ENCODE results near the gene PLAGL1. TPM values are rescaled to one million over a fixed set of nuclear protein-coding genes. Genes with fewer than 3 reads are reported as not detected.

The PLAGL1 gene
- total and polyA plus RNA-seq, 11 donors, result 6.6 to 27.3 (median 9.5) TPM

DNA sequence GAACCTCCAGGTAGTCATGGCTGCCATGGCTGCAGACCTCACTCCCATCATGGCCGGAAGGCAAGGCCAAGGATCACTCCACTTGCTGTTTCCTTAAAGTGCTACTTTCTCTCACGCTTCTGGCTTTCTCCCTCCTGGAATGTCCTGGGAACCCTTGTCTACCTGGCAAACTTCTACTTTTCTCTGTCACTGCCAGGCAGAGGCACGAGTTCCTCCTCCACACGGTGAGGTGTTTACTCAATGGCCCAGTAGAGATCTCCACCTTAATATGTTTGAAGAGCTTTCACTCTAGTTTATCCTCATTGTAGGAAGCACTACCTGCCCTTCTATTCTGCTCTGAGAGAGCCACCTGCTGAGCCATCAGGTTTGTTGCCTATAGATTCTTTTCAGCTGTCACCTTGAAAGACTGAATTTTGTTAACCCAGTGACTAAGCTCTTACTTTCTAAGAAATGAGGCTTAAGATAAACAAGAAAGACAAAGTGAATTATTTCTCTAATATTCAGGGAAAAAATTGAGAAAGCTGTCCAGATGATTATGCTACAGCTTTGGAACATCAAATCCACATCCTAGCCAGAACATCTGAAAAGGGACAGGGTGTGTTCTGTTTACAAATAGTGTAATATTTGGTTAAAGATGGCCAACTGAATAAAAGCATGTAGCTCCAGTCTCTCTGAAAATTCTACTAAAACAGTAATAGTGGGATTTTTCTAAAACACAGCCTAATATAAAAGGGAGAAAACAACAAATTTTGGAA lies 54.9 kb downstream of the PLAGL1 start:
- no peaks in the 10 kb centered on the region for H3K4me1 ChIP-seq
- 91 to 93% (median 92%) methylated on average over 4 of the region's 4 CpGs for WGBS, 4 donors
- no peaks in the 10 kb centered on the region for H3K9me3 ChIP-seq
- ATAC-seq (no peak), DNase-seq (no peak)
- H3K36me3 ChIP-seq, result peaks cover 0 to 17% (median 0%) of the 10 kb centered on the region in 9 donors
- no peak overlapping the region for H3K4me3 ChIP-seq
- intact Hi-C loops (cut with DNase I), result loop anchor here in 1 of 10 donors (10.0 kb wide), 1 partner anchor 52 kb away; the partner anchor contains the start of gene PLAGL1
- H3K27ac ChIP-seq, result no peak overlapping the region
- no peaks in the 10 kb centered on the region for H3K27me3 ChIP-seq
- TF ChIP-seq CTCF (IDR thresholded peaks at IDR 0.05) (no peak), POLR2A (IDR thresholded peaks at IDR 0.05) (no peak)

DNA sequence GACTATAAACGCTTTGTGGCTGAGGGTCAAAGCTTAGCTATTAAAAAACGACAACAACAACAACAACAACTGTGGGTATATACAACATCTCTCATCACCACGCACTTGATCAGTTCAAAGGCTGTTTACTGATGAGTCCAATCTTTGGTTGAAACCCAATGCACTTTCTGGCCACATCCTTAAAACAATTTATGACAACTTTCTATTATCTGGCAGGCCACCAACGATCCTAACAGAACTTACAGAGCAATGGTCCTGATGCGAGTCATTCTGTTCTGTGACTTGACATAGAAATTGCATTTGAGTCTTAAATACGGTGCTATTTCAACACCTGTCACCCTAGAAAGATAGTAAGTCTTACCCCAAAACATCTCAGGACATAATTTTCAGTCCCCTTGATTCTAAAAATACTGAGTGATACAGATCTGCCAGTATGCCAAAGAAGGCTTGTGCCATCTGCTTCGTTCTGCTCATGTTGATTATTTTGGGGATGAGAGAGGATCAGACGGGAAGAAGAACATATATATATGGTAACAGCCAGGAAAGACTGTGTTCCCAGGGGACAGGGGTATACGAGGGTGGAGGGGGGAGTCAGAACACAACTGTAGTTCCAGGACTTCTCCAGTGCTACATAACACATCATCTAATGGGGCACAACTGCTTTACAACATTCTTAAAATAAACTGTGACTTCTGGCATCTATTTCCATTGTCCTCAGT lies 55.8 kb downstream of the PLAGL1 start:
- Histone ChIP-seq H3K27ac (no peak overlapping the region), H3K9me3 (peaks cover 0 to 7% (median 0%) of the 10 kb centered on the region in 12 donors), H3K4me3 (no peak overlapping the region), H3K27me3 (no peaks in the 10 kb centered on the region), H3K4me1 (no peaks in the 10 kb centered on the region), H3K36me3 (peaks cover 0 to 26% (median 8%) of the 10 kb centered on the region in 9 donors)
- intact Hi-C loops (cut with DNase I), result loop anchor here in 1 of 10 donors (10.0 kb wide), 1 partner anchor 53 kb away; the partner anchor contains the start of gene PLAGL1
- TF ChIP-seq CTCF (IDR thresholded peaks at IDR 0.05), result no peak
- no peak for TF ChIP-seq POLR2A (IDR thresholded peaks at IDR 0.05)
- ATAC-seq (no peak), DNase-seq (no peak)
- 85 to 88% (median 87%) methylated on average over 9 of the region's 9 CpGs for WGBS, 4 donors

DNA sequence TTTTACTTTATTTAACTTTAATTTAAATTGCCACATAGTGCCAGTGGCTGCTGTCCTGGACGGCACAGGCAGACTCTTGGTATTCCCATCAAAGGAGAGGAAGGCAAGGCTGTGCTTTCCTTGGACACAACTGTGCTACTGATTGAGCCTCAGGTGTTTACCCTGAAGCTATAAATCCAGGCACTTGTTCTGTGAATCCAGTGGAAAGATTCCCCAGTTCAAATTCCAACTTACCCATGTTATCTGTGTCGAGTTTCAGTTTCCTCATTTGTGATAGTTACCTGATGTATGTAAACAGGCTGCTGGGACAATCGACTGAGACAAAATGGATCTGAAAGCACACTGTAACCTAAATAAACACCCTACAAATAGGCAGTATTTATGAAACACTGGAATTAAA lies 57.2 kb downstream of the PLAGL1 start:
- Histone ChIP-seq H3K4me1 (no peaks in the 10 kb centered on the region), H3K4me3 (no peak overlapping the region), H3K27me3 (no peaks in the 10 kb centered on the region), H3K9me3 (peaks cover 0 to 11% (median 0%) of the 10 kb centered on the region in 12 donors), H3K36me3 (peaks cover 0 to 26% (median 8%) of the 10 kb centered on the region in 9 donors), H3K27ac (no peak overlapping the region)
- TF ChIP-seq POLR2A (IDR thresholded peaks at IDR 0.05) (no peak), CTCF (IDR thresholded peaks at IDR 0.05) (no peak)
- WGBS, 4 donors, result 52 to 69% (median 60%) methylated on average over 3 of the region's 3 CpGs
- intact Hi-C loops (cut with DNase I), result loop anchor here in 1 of 10 donors (10.0 kb wide), 1 partner anchor 54 kb away; the partner anchor contains the start of gene PLAGL1
- DNase-seq, result no peak
- no peak for ATAC-seq

DNA sequence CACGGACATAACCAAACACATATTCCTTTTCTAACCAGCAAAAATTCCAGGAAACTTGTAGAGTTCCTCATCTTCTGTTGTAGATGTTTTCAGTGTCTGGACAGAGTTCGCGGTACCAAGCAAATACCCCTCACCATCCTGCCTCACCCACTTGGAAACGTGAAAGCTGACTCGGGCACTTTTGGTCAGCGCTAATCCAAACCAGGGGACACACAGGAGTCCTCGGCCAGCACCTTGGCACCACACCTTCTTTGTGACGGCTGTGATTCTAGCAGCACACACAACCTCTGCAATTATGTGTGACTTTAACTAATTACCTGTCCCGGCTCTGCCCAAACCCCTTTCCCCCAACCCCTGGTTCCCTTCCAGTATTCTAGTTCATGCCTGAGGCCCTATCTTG lies 58.1 kb downstream of the PLAGL1 start:
- Histone ChIP-seq H3K36me3 (peaks cover 0 to 26% (median 8%) of the 10 kb centered on the region in 9 donors), H3K27me3 (no peaks in the 10 kb centered on the region), H3K4me1 (no peaks in the 10 kb centered on the region), H3K4me3 (no peak overlapping the region), H3K27ac (no peak overlapping the region), H3K9me3 (peaks cover 0 to 11% (median 0%) of the 10 kb centered on the region in 12 donors)
- DNase-seq, result no peak
- WGBS, 4 donors, result 85 to 90% (median 88%) methylated on average over 9 of the region's 9 CpGs
- no peak for TF ChIP-seq POLR2A (IDR thresholded peaks at IDR 0.05)
- TF ChIP-seq CTCF (IDR thresholded peaks at IDR 0.05), result no peak
- no peak for ATAC-seq
- intact Hi-C loops (cut with DNase I), result loop anchor here in 2 of 10 donors (5.0 to 10.0 kb wide), 2 partner anchors 55 to 62 kb away; partner anchors contain the start of gene PLAGL1 (in 1 of the 2)

All from heart left ventricle (tissue), 16 donors.